Measurements from ENCODE around the gene PER2. TPM values are rescaled to one million over a fixed set of nuclear protein-coding genes. Genes with fewer than 3 reads are reported as not detected.

PER2 gene
- total and polyA plus RNA-seq, 2 of the 13 experiments (the other 11 are each of a cell fraction or from before 2014, with no cell fraction given): 5.1 to 9.4 TPM

- no peak for TF ChIP-seq CEBPZ (IDR thresholded peaks at IDR 0.05; ENCODE audit: low read length)
- 0 out of 2 replicates have a peak, but pooled peaks have one; percentile 65 for TF ChIP-seq GZF1 (CRISPR knock-in tag; IDR thresholded peaks at IDR 0.05)
- peak; percentile 41; the same call in 1 of the 2 replicates for TF ChIP-seq YEATS2 (CRISPR knock-in tag; IDR thresholded peaks at IDR 0.05; ENCODE audit: borderline replicate concordance)
- no peak for TF ChIP-seq FOXJ3 (CRISPR knock-in tag; IDR thresholded peaks at IDR 0.05; ENCODE audit: borderline replicate concordance)
- no peak for TF ChIP-seq ZNF713 (CRISPR knock-in tag; IDR thresholded peaks at IDR 0.05)
- TF ChIP-seq MAFF (IDR thresholded peaks at IDR 0.05; ENCODE audit: low read depth, low read length): no peak
- no peak for TF ChIP-seq ZNF639 (CRISPR knock-in tag; conservative IDR thresholded peaks at IDR 0.05)
- peak; percentile 94 for TF ChIP-seq ZFX (CRISPR knock-in tag; IDR thresholded peaks at IDR 0.05; ENCODE audit: low read depth)
- no peak for TF ChIP-seq ZNF569 (CRISPR knock-in tag; IDR thresholded peaks at IDR 0.05; ENCODE audit: borderline replicate concordance)
- peak; percentile 69; the same call in 1 of the 2 replicates for TF ChIP-seq THAP9 (CRISPR knock-in tag; IDR thresholded peaks at IDR 0.05; ENCODE audit: borderline replicate concordance)
- peak; percentile 55; the same call in 1 of the 2 replicates for TF ChIP-seq ZNF607 (CRISPR knock-in tag; IDR thresholded peaks at IDR 0.05; ENCODE audit: borderline replicate concordance)
- peak; percentile 70 for TF ChIP-seq HNF4G (IDR thresholded peaks at IDR 0.05; ENCODE audit: borderline replicate concordance, low read depth, low read length)
- TF ChIP-seq HNF4G (CRISPR knock-in tag; IDR thresholded peaks at IDR 0.05; ENCODE audit: borderline replicate concordance, low read depth): no peak
- no peak for TF ChIP-seq ZNF766 (CRISPR knock-in tag; IDR thresholded peaks at IDR 0.05; ENCODE audit: borderline replicate concordance)
- TF ChIP-seq SAFB2 (CRISPR knock-in tag; IDR thresholded peaks at IDR 0.05; ENCODE audit: borderline replicate concordance, low read depth): peak; percentile 64; the same call in 1 of the 2 replicates
- no peak for TF ChIP-seq RBAK (CRISPR knock-in tag; IDR thresholded peaks at IDR 0.05)
- no peak for TF ChIP-seq SIX1 (CRISPR knock-in tag; IDR thresholded peaks at IDR 0.05; ENCODE audit: borderline replicate concordance)
- TF ChIP-seq ZNF556 (CRISPR knock-in tag; IDR thresholded peaks at IDR 0.05; ENCODE audit: borderline replicate concordance): no peak
- no peak for TF ChIP-seq ZNF329 (CRISPR knock-in tag; IDR thresholded peaks at IDR 0.05; ENCODE audit: low read depth)
- TF ChIP-seq ZNF292 (CRISPR knock-in tag; IDR thresholded peaks at IDR 0.05; ENCODE audit: borderline replicate concordance, low read depth): peak; percentile 66; the same call in 1 of the 2 replicates
- TF ChIP-seq ZNF232 (CRISPR knock-in tag; IDR thresholded peaks at IDR 0.05; ENCODE audit: borderline replicate concordance): no peak
- TF ChIP-seq SP140L (CRISPR knock-in tag; IDR thresholded peaks at IDR 0.05; ENCODE audit: borderline replicate concordance): 0 out of 2 replicates have a peak, but pooled peaks have one; percentile 36
Observed at GRCh38 chr2:238242731-238243495, 45.5 kb downstream of the PER2 start (continued).
